ENCODE data around the gene CNOT4. TPM values are rescaled to one million over a fixed set of nuclear protein-coding genes. Genes with fewer than 3 reads are reported as not detected.

Gene CNOT4
- total RNA-seq, 1 donor from 2014 or later: 16.2 TPM

GRCh38 chr7:135390829-135391228, 119.1 kb downstream of the CNOT4 start:
- H3K4me1 ChIP-seq (ENCODE audit: control insufficient read depth in 3 of 3, insufficient read depth in 3 of 3, low read length in 3 of 3): no peaks in the 10 kb centered on the region
- no peak overlapping the region for H3K4me3 ChIP-seq (ENCODE audit: low read length in 3 of 3)
- H3K9ac ChIP-seq (ENCODE audit: low read depth in 1 of 3, low read length in 3 of 3): no peak overlapping the region
- no peaks in the 10 kb centered on the region for H3K27me3 ChIP-seq (ENCODE audit: control insufficient read depth in 3 of 3, insufficient read depth in 3 of 3, low read length in 3 of 3)
- H3K27ac ChIP-seq (ENCODE audit: low read depth, low read length): no peak overlapping the region
- peaks cover 5 to 12% (median 10%) of the 10 kb centered on the region in 3 donors for H3K36me3 ChIP-seq (ENCODE audit: control insufficient read depth in 3 of 3, insufficient read depth in 3 of 3, low read length in 3 of 3)
- no peaks in the 10 kb centered on the region for H3K9me3 ChIP-seq (ENCODE audit: control insufficient read depth in 3 of 3, low read length in 3 of 3)

- Histone ChIP-seq H3K9ac (ENCODE audit: low read depth in 1 of 3, low read length in 3 of 3) (no peak overlapping the region), H3K4me1 (ENCODE audit: control insufficient read depth in 3 of 3, insufficient read depth in 3 of 3, low read length in 3 of 3) (no peaks in the 10 kb centered on the region), H3K9me3 (ENCODE audit: control insufficient read depth in 3 of 3, low read length in 3 of 3) (no peaks in the 10 kb centered on the region), H3K4me3 (ENCODE audit: low read length in 3 of 3) (no peak overlapping the region), H3K36me3 (ENCODE audit: control insufficient read depth in 3 of 3, insufficient read depth in 3 of 3, low read length in 3 of 3) (peaks cover 5 to 12% (median 7%) of the 10 kb centered on the region in 3 donors), H3K27ac (ENCODE audit: low read depth, low read length) (no peak overlapping the region), H3K27me3 (ENCODE audit: control insufficient read depth in 3 of 3, insufficient read depth in 3 of 3, low read length in 3 of 3) (no peaks in the 10 kb centered on the region)
Measured at GRCh38 chr7:135389971-135390370, 119.9 kb downstream of the CNOT4 start.

DNA sequence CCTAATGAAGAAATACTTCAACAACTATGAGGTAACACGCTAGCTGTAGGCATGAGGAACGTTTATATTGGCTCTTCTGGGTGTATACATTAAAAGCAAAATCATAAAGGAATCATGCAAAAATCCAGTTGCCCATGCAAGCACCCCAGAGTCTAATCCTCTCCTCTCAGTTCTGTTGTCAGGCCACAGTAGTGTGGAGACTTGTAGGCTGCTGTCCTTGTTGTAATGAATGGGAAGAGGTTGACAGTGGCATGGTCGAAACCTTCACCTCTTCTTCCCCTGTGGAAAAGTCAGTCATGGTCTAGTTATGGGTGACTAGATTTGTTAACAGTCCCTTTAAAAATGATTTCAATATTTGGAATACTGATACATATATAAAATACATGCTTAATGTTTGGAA, 121.3 kb downstream of the CNOT4 start:
- Histone ChIP-seq H3K4me1 (ENCODE audit: control insufficient read depth in 3 of 3, insufficient read depth in 3 of 3, low read length in 3 of 3) (no peaks in the 10 kb centered on the region), H3K27me3 (ENCODE audit: control insufficient read depth in 3 of 3, insufficient read depth in 3 of 3, low read length in 3 of 3) (no peaks in the 10 kb centered on the region), H3K27ac (ENCODE audit: low read depth, low read length) (no peak overlapping the region), H3K9ac (ENCODE audit: low read depth in 1 of 3, low read length in 3 of 3) (no peak overlapping the region), H3K9me3 (ENCODE audit: control insufficient read depth in 3 of 3, low read length in 3 of 3) (no peaks in the 10 kb centered on the region), H3K4me3 (ENCODE audit: low read length in 3 of 3) (no peak overlapping the region), H3K36me3 (ENCODE audit: control insufficient read depth in 3 of 3, insufficient read depth in 3 of 3, low read length in 3 of 3) (peaks cover 0 to 5% (median 0%) of the 10 kb centered on the region in 3 donors)

DNA sequence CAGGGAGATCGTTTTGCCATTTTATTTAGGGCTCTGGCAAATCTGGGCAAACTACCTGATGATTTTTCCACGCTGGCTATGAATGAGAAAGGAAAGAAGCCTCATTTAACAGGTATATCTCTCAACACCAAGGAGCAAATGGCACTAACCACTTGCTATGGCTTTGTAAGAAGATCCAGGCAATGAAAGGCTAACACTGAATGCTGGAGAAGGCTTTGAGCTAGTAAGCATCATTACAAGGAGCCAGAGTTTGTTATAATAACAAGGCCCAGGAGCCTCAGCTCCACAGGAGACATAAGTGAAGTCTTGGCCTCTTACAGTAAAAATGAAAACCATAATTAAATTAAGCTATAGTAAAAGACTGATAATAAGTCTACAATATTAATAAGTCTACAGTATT, 123.1 kb downstream of the CNOT4 start:
- H3K9me3 ChIP-seq (ENCODE audit: control insufficient read depth in 3 of 3, low read length in 3 of 3): no peaks in the 10 kb centered on the region
- no peaks in the 10 kb centered on the region for H3K4me1 ChIP-seq (ENCODE audit: control insufficient read depth in 3 of 3, insufficient read depth in 3 of 3, low read length in 3 of 3)
- peaks cover 0 to 5% (median 0%) of the 10 kb centered on the region in 3 donors for H3K36me3 ChIP-seq (ENCODE audit: control insufficient read depth in 3 of 3, insufficient read depth in 3 of 3, low read length in 3 of 3)
- H3K4me3 ChIP-seq (ENCODE audit: low read length in 3 of 3): no peak overlapping the region
- H3K27ac ChIP-seq (ENCODE audit: low read depth, low read length): no peak overlapping the region
- no peak overlapping the region for H3K9ac ChIP-seq (ENCODE audit: low read depth in 1 of 3, low read length in 3 of 3)
- no peaks in the 10 kb centered on the region for H3K27me3 ChIP-seq (ENCODE audit: control insufficient read depth in 3 of 3, insufficient read depth in 3 of 3, low read length in 3 of 3)

DNA sequence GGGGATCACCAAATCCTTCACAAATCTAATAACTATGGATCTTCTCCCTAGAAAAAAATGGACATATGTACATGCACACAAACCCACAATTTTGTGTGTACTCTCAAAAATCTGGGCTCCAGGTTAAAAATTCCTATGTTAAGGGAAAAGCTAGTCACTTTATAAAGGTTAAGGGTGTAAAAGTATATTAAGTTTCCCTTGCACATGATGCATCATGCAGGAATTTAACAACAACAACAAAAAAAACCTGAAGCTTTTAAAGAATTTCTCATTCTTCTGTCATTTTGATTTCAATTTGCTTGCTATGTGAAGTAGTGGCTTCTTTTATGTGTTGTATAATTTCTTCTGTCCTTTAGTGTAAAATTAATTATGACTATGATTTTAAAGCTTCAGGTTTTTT, 123.7 kb downstream of the CNOT4 start:
- Histone ChIP-seq H3K9ac (ENCODE audit: low read depth in 1 of 3, low read length in 3 of 3) (no peak overlapping the region), H3K9me3 (ENCODE audit: control insufficient read depth in 3 of 3, low read length in 3 of 3) (no peaks in the 10 kb centered on the region), H3K27ac (ENCODE audit: low read depth, low read length) (no peak overlapping the region), H3K27me3 (ENCODE audit: control insufficient read depth in 3 of 3, insufficient read depth in 3 of 3, low read length in 3 of 3) (no peaks in the 10 kb centered on the region), H3K36me3 (ENCODE audit: control insufficient read depth in 3 of 3, insufficient read depth in 3 of 3, low read length in 3 of 3) (peaks cover 0 to 5% (median 0%) of the 10 kb centered on the region in 3 donors), H3K4me1 (ENCODE audit: control insufficient read depth in 3 of 3, insufficient read depth in 3 of 3, low read length in 3 of 3) (no peaks in the 10 kb centered on the region), H3K4me3 (ENCODE audit: low read length in 3 of 3) (no peak overlapping the region)

DNA sequence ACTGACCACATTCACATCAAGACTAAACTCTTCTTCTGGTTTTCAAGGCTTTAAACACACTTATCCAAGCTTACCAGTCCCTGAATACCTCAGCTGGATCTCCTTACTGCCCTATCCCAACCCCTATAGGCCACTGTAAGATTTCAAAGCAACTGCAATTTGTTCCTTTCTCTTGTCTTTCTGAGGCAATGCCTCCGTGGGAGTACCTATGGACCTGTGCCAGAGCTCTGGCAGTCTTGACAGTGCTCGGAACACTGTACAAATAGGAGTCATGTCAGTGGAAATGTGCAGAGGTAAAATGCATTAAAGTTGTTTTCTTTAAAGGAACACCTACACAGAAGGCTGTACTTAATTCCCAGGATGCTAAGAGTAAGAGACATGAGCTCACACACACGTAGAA, 124.7 kb downstream of the CNOT4 start:
- Histone ChIP-seq H3K36me3 (ENCODE audit: control insufficient read depth in 3 of 3, insufficient read depth in 3 of 3, low read length in 3 of 3) (peaks cover 0 to 5% (median 0%) of the 10 kb centered on the region in 3 donors), H3K4me1 (ENCODE audit: control insufficient read depth in 3 of 3, insufficient read depth in 3 of 3, low read length in 3 of 3) (no peaks in the 10 kb centered on the region), H3K9me3 (ENCODE audit: control insufficient read depth in 3 of 3, low read length in 3 of 3) (no peaks in the 10 kb centered on the region), H3K4me3 (ENCODE audit: low read length in 3 of 3) (no peak overlapping the region), H3K27ac (ENCODE audit: low read depth, low read length) (no peak overlapping the region), H3K27me3 (ENCODE audit: control insufficient read depth in 3 of 3, insufficient read depth in 3 of 3, low read length in 3 of 3) (no peaks in the 10 kb centered on the region), H3K9ac (ENCODE audit: low read depth in 1 of 3, low read length in 3 of 3) (no peak overlapping the region)

GRCh38 chr7:135383525-135384175, 126.3 kb downstream of the CNOT4 start:
- Histone ChIP-seq H3K27ac (ENCODE audit: low read depth, low read length) (no peak overlapping the region), H3K9ac (ENCODE audit: low read depth in 1 of 3, low read length in 3 of 3) (no peak overlapping the region), H3K9me3 (ENCODE audit: control insufficient read depth in 3 of 3, low read length in 3 of 3) (no peaks in the 10 kb centered on the region), H3K36me3 (ENCODE audit: control insufficient read depth in 3 of 3, insufficient read depth in 3 of 3, low read length in 3 of 3) (peaks cover 0 to 5% (median 0%) of the 10 kb centered on the region in 3 donors), H3K4me1 (ENCODE audit: control insufficient read depth in 3 of 3, insufficient read depth in 3 of 3, low read length in 3 of 3) (no peaks in the 10 kb centered on the region), H3K27me3 (ENCODE audit: control insufficient read depth in 3 of 3, insufficient read depth in 3 of 3, low read length in 3 of 3) (no peaks in the 10 kb centered on the region), H3K4me3 (ENCODE audit: low read length in 3 of 3) (no peak overlapping the region)

DNA sequence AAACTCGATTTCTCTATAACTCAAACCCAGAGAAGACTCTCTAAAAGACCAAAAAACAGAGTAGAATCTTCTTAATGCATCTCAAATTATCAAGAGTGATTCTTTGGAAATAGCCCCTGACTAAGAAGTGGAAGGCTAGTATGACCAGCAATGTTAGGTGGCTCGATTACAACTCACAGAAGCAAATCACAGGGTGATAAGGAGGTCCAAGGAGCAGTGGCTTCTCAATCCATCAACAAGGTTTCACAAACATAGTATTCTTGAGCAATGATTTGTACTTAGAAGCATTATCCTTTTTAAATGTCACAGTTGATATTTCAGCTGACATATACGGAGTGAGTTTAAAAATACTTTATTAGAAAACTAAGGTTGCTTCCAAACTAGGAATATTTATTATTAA, 127.7 kb downstream of the CNOT4 start:
- Histone ChIP-seq H3K27ac (ENCODE audit: low read depth, low read length) (no peak overlapping the region), H3K36me3 (ENCODE audit: control insufficient read depth in 3 of 3, insufficient read depth in 3 of 3, low read length in 3 of 3) (peaks cover 0 to 2% (median 0%) of the 10 kb centered on the region in 3 donors), H3K4me3 (ENCODE audit: low read length in 3 of 3) (no peak overlapping the region), H3K27me3 (ENCODE audit: control insufficient read depth in 3 of 3, insufficient read depth in 3 of 3, low read length in 3 of 3) (no peaks in the 10 kb centered on the region), H3K9ac (ENCODE audit: low read depth in 1 of 3, low read length in 3 of 3) (no peak overlapping the region), H3K4me1 (ENCODE audit: control insufficient read depth in 3 of 3, insufficient read depth in 3 of 3, low read length in 3 of 3) (no peaks in the 10 kb centered on the region), H3K9me3 (ENCODE audit: control insufficient read depth in 3 of 3, low read length in 3 of 3) (no peaks in the 10 kb centered on the region)

GRCh38 chr7:135381369-135381768, 128.5 kb downstream of the CNOT4 start:
- H3K9ac ChIP-seq (ENCODE audit: low read depth in 1 of 3, low read length in 3 of 3): no peak overlapping the region
- peaks cover 0 to 2% (median 0%) of the 10 kb centered on the region in 3 donors for H3K36me3 ChIP-seq (ENCODE audit: control insufficient read depth in 3 of 3, insufficient read depth in 3 of 3, low read length in 3 of 3)
- H3K27me3 ChIP-seq (ENCODE audit: control insufficient read depth in 3 of 3, insufficient read depth in 3 of 3, low read length in 3 of 3): no peaks in the 10 kb centered on the region
- no peak overlapping the region for H3K27ac ChIP-seq (ENCODE audit: low read depth, low read length)
- no peaks in the 10 kb centered on the region for H3K9me3 ChIP-seq (ENCODE audit: control insufficient read depth in 3 of 3, low read length in 3 of 3)
- no peak overlapping the region for H3K4me3 ChIP-seq (ENCODE audit: low read length in 3 of 3)
- no peaks in the 10 kb centered on the region for H3K4me1 ChIP-seq (ENCODE audit: control insufficient read depth in 3 of 3, insufficient read depth in 3 of 3, low read length in 3 of 3)

- no peaks in the 10 kb centered on the region for H3K9me3 ChIP-seq (ENCODE audit: control insufficient read depth in 3 of 3, low read length in 3 of 3)
- no peaks in the 10 kb centered on the region for H3K27me3 ChIP-seq (ENCODE audit: control insufficient read depth in 3 of 3, insufficient read depth in 3 of 3, low read length in 3 of 3)
- no peak overlapping the region for H3K4me3 ChIP-seq (ENCODE audit: low read length in 3 of 3)
- H3K9ac ChIP-seq (ENCODE audit: low read depth in 1 of 3, low read length in 3 of 3): no peak overlapping the region
- H3K27ac ChIP-seq (ENCODE audit: low read depth, low read length): no peak overlapping the region
- H3K4me1 ChIP-seq (ENCODE audit: control insufficient read depth in 3 of 3, insufficient read depth in 3 of 3, low read length in 3 of 3): no peaks in the 10 kb centered on the region
- H3K36me3 ChIP-seq (ENCODE audit: control insufficient read depth in 3 of 3, insufficient read depth in 3 of 3, low read length in 3 of 3): peaks cover 0 to 2% (median 0%) of the 10 kb centered on the region in 3 donors
Measured at GRCh38 chr7:135380351-135380750, 129.6 kb downstream of the CNOT4 start.

Measured in skeletal muscle tissue (tissue), 4 donors.